GM18867 (cell line): ENCODE measurements around the gene MMP25.
"Not testable (repeated sequence)": the region's sequence is repeated elsewhere in the genome, so short reads cannot be mapped to it uniquely, and the experiment has no call there.

Source experiments
- ATAC-seq: cut with Tn5 transposase; IDR thresholded peaks from one replicate; pipeline ENCODE4 v1.9.1; 2021; ENCODE audit warnings: mild to moderate bottlenecking, moderate library complexity; ENCODE audit not compliant: unreplicated experiment

The MMP25 gene

DNA sequence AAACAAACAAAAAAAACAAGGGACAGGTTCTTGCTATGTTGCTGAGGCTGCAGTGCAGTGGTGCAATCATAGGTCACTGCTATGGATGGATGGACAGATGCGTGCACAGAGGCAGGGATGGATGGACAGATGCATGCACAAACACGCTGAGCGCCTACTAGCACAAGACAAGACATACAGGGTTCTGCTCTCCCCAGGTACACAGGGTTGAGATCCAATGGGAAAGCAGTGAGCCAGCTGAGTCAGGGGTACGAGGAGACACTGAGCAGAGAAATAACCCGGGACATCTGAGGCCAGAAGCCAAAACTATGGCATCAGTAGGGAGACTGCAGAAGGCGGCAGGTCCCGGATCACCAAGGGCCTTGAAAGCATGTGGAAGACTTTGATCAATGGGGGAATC lies 25.3 kb downstream of the MMP25 start:
- no peak for ATAC-seq

DNA sequence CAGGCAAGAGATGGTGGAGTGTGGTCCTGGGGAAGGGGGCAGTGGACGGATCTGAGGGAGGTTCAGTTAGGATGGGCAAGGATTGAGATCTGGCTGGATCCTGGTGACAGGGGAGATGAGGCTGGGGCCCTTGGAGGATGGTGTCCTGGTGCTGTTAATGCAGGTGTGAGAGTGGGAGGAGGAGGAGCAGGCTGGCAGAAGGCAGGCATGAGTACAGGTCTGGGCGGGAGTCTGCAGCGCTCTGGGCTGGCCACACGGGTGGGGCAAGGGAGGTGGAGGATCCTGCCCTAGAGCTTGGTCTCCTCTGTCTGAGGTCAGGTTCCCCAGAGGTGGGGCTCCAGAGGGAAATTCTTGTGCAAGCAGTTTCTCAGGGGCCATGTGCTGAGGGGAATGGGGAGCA lies 25.8 kb downstream of the MMP25 start:
- ATAC-seq: not testable (repeated sequence)

DNA sequence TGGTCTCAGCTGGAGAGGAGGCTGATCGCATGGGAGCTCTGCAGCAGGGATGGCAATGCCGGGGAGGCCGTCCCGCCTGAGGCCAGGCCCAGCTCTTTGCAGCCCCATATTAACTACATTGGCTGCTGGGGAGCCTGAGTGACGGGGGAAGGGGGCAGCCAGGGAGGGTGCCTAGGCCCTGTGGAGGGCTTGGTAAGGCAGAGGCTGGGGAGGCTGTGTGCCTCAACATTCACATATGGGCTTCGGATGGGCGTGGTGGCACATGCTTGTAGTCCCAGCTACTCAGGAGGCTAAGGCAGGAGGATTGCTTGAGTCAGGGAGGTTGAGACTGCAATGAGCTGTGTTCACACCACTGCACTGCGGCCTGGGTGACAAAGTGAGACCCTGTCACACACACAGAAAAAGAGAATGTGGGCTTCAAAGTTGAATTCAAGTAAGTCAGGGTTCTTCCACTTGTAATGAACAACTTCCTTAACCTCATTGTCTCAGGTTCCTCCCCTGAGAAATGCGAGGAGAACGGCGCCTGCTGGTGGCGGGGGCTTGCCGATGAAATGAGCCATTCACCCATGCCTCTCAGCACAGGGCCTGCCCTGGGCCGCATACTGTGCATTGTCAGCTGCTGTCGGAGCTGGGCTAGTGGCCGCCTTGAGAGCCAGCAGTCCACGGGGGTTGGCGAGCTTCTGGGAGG lies 26.4 kb downstream of the MMP25 start:
- ATAC-seq: not testable (repeated sequence)

DNA sequence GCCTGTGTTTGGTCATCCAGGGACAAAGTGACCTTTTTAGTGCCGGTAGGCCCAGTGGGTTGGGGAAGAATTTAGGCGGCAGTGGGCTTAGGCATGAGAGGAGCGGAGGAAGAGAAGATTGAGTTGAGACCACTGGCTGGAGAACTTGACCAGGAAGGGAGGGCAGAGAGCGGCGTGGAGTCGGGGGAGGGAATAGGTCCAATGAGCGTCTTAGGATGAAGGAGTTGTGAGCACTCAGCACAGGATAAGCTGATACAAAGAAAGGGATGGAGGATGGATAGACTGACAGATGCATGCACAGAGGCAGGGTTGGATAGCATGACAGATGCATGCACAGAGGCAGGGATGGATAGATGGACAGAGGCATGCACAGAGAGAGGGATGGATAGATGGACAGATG lies 27.1 kb downstream of the MMP25 start:
- ATAC-seq: no peak

DNA sequence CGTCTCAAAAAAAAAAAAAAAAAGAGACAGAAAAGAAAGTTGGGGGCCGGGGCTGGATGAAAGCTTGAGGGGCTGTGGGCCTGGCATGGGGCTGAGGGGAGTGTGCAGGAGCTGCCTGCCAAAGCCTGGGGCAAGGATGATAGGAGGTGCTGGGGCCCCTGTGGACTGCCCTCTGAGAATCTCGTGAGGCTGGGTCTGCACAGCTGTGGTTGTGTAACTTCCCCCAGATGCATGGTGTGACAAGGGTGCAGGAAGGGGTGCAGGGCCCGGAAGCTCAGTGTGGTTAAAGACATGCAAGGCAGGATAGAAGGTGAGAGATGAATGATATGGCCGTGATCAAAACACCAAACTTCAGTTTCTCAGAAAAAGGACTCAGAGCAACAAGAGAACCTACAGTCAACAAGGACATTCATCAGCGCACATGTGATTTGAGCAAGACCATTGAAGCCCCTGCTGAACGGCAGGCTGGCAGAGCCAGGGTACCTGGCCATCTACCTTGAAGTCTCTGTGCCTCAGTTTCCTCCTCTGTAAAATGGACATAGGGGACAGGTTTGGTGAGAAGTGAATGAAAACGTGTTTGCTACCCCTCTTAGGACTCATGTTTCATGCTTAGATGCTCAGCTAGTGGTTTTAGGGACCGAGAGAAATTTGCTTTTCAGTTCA lies 28.6 kb downstream of the MMP25 start:
- peak; percentile 73 for ATAC-seq

DNA sequence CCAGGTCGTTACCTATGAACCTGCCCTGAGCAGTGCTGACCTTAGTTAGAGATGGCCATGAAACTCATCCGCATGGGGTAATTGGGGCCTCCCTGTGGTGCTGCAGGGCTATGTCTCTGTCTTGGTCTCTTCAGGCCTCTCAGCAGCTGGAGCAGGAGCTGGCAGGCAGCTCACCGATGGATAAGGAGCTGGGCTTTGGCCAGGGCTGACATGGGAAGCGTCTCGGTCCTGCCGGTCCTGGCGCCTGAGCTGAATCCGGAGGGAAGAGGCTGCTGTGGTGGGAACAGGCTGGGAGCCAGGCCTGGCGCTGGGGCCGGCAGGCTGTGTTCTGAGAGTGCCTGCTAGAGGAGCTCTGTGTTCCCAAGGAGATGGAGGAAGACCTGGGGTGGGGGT lies 29.2 kb downstream of the MMP25 start:
- ATAC-seq: no peak

DNA sequence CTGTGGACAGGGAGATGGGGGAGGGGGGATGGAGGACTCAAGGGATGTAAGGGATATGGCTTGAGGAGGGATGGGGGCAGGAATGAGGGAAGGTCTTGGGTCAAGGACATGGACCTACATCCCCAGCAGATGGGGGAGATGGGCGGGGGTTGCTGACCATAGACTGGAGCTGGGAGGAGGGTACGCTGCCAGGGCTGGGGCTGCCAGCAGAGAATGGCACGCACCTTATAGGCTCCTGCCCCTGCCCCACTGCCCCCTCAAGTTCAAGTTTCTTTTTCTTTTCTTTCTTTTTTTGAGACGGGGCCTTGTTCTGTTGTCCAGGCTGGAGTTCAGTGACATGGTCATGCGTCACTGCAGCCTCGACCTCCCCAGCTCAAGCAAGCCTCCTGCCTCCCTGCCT lies 29.6 kb downstream of the MMP25 start:
- ATAC-seq: not testable (repeated sequence)

DNA sequence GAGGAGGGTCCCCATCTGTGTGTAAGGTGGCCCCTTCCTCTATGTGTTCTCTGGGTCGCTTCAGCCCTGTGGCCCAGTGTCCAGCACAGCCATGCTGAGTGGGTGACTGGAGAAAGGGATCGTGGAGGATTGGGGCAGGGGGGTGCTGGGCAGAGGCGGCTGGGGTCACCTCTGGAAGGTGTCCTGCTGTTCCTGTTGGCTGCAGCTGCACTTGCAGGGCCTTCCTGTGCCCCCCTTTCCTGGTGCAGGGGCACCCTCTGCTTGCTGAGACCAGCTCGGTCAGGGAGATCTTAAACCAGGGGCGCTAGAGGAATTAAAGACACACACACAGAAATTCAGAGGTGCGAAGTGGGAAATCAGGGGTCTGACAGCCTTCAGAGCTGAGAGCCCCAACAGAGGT lies 30.2 kb downstream of the MMP25 start:
- no peak for ATAC-seq

DNA sequence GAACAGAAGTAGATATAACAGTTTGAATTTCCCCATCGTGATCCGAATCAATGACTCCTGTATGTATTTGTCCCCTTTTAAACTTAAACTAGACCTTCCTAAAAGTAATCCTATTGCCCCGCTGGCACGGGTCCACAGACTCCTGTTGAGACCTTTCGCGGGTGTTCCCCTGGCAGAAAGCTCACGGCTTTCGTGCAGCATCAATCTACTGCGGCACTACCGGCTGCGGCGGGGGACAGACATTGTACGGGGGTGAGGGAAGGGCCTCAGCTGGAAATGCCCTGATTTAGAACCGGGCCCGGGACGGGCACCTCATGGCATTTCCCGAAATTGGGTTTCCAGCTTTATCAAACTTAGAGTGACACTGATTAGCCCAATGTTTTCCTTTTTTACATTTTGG lies 33.7 kb downstream of the MMP25 start:
- no peak for ATAC-seq

DNA sequence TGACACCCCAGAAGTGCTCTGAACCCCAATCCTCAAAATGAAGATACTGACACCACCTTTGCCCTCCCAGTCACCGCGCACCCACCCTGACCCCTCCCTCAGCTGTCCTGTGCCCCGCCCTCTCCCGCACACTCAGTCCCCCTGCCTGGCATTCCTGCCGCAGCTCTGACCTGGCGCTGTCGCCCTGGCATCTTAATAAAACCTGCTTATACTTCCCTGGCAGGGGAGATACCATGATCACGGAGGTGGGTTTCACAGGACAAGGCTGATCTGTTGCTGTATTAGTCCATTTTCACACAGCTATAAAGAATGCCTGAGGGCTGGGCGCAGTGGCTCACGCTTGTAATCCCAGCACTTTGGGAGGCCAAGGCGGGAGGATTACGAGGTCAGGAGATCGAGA lies 35.6 kb downstream of the MMP25 start:
- not testable (repeated sequence) for ATAC-seq

DNA sequence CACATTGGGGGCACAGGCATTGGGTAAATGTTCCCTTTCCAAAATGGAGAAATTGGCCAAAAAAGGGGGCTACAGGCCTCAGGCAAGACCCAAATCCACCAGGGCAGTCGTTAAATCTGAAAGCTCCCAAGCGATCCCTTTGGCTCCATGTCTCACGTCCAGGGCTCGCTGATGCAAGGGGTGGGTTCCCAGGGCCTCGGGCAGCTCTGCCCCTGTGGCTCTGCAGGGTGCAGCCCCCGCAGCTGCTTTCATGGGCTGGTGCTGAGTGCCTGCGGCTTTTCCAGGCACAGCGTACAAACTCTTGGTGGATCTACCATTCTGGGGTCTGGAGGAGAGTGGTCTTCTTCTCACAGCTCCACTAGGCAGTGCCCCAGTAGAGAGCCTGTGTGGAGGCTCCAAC lies 37.0 kb downstream of the MMP25 start:
- ATAC-seq: not testable (repeated sequence)

DNA sequence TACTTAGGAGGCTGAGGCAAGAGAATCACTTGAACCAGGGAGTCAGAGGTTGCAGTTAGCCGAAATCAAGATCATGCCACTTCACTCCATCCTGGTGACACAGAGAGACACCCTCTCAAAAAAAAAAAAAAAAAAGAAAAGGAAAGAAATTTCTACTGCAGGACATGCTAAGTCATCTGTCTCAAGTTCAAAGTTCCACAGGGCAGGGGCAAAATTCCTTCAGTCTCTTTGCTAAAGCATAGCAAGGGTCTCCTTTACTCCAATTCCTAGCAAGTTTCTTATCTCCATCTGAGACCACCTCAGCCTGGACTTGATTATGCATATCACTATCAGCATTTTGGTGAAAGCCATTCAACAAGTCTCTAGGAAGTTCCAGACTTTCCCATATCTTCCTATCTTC lies 38.1 kb downstream of the MMP25 start:
- no peak for ATAC-seq

DNA sequence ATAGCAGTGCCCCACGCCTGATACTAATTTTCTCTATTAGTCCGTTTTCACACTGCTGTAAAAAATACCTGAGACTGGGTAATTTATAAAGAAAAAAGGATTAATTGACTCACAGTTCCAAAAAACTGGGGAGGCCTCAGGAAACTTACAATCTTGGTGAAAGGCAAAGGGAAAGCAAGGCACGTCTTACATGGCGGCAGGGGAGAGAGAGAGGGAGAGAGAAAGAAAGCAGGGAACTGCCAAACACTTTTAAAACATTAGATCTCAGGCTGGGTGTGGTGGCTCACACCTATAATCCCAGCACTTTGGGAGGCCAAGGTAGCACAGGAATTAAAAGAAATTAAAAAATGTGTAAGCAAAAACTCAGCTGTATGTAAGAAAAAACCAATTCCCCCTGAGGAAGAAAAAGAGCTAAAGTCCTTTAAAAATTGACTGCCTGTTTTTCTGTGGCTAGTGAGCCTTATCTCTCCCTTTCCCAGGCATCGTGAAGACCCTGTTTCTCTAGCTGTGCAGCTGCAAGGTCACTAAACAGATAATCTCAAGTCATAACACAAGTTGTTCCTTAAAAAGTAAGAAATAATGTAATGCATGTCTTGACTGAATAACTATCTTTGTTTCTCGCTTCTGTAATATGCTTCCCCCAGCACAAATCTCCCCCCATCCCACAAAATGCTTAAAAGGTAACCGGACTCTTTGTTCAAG lies 38.8 kb downstream of the MMP25 start:
- ATAC-seq: no peak

DNA sequence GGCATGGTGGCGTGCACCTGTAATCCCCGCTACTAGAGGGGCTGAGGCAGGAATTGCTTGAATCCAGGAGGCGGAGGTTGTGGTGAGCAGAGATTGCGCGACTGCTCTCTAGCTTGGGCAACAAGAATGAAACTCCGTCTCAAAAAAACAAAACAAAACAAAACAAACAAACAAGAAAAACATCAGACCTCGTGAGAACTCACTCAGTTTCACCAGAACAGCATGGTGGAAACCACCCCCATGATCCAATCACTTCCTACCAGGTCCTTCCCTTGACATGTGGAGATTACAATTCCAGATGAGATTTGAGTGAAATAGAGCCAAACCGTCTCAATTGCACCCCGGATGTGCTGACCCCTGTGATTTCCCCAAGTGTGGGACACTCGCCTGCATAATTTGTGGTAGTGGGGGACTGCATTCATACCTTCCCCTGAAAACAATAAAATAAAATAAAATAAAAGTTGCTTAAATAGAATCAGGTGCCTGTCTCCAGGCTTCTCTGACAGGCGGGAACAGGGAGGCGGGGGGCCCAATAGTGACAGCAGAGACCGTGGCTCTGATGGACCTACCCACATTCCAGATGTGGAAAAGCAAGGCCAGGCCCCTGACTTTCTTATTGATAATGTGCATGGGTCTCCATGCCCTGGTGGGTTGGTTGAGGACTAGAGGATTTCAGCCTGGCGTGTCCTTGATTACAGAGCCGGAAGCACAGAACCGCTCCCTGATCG lies 39.7 kb downstream of the MMP25 start:
- ATAC-seq: no peak

DNA sequence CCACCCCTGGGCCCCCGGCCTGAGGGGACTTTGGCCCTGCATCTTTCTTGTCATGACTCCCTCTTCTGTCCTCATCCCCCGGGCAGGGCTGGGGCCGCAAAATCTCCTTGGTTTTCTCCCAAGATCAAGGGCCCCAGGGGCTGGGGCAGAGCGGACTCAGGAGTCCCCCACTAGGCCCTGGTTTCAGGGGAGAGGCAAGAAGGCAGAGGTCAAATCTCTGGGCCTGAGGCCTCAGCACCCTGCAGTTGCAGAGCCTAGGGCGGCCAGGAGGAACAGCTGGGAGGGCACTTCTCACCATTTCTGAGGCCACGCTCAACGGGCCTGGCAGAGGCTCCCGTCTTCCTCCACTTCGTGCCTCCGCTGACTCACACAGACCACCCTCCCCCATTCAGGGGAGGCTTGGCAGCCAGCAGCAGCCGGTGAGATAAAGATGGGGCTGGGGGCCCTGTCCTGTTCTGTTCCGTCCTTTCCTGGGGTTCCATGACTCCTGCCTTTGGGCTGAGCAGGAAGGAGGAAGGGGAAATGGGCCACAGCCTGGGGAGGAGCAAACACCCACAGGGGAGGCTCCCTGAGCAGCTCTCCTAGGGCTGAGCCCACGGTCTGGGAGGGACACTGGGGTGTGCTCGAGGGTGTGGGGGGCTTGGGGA lies 40.4 kb downstream of the MMP25 start:
- no peak for ATAC-seq

DNA sequence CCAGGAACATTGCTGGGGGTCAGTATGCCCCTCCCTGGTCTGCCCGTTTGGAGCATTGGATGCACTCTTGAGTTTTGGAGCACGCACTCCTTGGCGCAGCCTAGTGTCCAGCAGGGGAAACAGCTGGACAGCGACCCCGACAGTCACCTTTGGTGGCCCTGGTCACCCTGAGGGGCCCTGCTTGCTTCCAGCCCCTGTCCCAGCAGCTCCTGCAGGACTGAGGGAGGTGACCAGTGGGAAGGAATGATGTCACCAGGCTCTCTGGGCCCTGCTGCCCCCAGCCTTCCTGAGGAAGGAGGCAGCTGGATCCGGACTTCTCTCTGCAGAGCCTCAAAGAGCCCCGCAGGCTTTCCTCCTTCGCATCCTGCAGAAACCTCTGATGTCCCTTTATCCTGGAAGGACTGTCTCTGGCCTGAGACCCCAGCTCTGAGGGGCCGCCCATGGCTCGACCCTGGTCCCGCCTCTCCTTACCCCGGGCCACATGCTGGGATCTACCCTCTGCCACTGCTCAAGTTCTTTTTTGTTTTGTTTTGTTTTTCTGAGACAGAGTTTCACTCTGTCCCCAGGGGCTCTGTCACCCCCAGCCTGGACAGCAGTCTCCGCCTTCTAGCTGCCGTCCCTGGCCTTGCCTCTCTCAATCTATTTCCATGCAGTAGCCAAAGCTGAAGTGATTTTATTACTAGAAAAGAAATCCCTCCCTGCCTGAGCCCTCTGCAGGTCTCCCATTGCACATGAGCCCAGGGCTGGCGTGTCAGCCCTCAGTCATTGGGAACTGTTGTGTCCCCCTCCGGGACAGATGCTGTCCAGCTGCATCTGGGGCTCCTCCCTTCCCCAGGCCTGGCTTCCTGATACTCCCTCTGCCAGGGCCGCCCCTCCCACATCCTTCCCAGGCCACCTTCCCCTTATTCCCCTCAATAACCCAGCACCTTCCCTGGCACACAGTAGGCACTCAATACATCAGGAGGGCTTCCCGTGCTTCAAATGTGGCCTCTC lies 41.2 kb downstream of the MMP25 start:
- no peak for ATAC-seq

DNA sequence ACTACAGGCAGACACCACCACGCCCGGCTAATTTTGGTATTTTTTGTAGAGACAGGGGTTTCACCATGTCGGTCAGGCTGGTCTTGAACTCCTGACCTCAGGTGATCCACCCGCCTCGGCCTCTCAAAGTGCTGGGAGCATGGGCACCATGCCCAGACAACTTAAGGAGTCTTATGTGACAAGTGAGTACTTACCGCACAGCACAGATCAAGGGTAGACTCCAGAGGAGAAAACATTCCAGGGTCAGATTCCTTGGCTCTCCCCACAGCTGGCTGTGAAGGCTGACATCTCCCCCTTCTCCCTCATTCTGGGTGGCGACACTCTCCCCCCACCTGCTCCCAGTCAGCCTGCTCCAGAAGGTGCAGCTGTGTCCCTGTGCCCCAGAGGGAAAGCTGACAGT lies 42.1 kb downstream of the MMP25 start:
- no peak for ATAC-seq

DNA sequence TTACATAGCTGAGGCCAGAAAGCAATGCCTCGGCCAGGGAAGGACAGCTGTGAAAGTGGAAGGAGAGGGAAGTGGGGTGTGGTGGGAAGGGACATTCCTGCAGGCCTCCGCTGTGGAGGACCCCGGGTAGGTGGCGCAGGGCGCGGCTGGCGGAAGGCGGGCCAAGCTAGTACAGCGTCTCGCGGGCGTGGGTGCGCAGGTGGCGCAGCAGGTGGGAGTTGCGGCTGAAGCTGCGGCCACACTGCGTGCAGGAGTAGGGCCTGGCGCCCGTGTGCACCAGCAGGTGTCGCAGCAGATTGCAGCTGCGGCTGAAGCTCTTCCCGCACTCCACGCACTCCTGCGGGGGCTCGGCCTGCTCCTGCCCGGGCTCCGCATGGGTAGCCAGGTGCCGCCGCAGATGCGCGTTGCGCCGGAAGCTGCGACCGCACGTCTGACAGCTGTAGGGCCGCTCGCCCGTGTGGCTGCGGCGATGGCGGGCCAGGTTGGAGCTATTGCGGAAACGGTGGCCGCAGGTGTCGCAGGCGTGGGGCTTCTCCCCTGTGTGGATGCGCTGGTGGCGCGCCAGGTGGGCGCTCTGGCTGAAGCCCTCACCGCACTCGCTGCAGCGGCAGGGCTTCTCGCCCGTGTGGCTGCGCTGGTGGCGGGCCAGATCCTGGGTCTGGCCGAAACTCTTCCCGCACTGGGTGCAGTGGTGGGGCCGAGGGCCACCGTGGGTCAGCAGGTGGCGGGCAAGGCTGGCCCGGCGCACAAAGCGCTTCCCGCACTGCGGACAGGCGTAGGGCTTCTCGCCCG lies 42.8 kb downstream of the MMP25 start:
- ATAC-seq: no peak
